Lung (tissue), 12 donors: ENCODE data around the gene ADRA2B. TPM values are rescaled to one million over a fixed set of nuclear protein-coding genes. Genes with fewer than 3 reads are reported as not detected.
"Not testable (repeated sequence)": the region's sequence is repeated elsewhere in the genome, so short reads cannot be mapped to it uniquely, and the experiment has no call there.

Source experiments
- ATAC-seq: fragments of 200-7000 bp; cut with Tn5 transposase; one replicate; pipeline ENCODE4 v1.9.1; 2020; ENCODE audit warnings: moderate number of reproducible peaks; ENCODE audit not compliant: insufficient read depth, low FRiP score
- DNase-seq, 3 donors: peaks; one replicate each; pipeline ENCODE4 v3.0.0-alpha.2; 2013 to 2017
- H3K27ac ChIP-seq, 2 donors: one replicate each; pipeline ENCODE4 v1.5.1; 2013; ENCODE audit warnings: mild to moderate bottlenecking in 2 of 2, moderate library complexity in 2 of 2, control low read depth in 1 of 2, inconsistent platforms in 1 of 2, low read depth in 1 of 2, low read length in 1 of 2
- H3K27me3 ChIP-seq, 3 donors: one replicate each; pipeline ENCODE4 v1.5.1; 2013; ENCODE audit warnings: low read length in 2 of 3; ENCODE audit not compliant: control insufficient read depth in 3 of 3, insufficient read depth in 3 of 3
- H3K36me3 ChIP-seq, 4 donors: one replicate each; pipeline ENCODE4 v1.5.1; 2013; ENCODE audit warnings: low read length in 4 of 4, mild to moderate bottlenecking in 1 of 4, moderate library complexity in 1 of 4; ENCODE audit not compliant: control insufficient read depth in 4 of 4, insufficient read depth in 4 of 4
- H3K4me1 ChIP-seq, 5 donors: one replicate each; pipeline ENCODE4 v1.5.1; 2013; ENCODE audit warnings: low read length in 5 of 5, mild to moderate bottlenecking in 2 of 5, moderate library complexity in 1 of 5; ENCODE audit not compliant: control insufficient read depth in 5 of 5, insufficient read depth in 5 of 5
- H3K4me3 ChIP-seq: one replicate; pipeline ENCODE4 v1.5.1; 2013; ENCODE audit warnings: mild to moderate bottlenecking, control low read depth, moderate library complexity
- H3K9ac ChIP-seq, 2 donors: one replicate each; pipeline ENCODE4 v1.5.1; 2013; ENCODE audit warnings: low read length in 2 of 2, control low read depth in 1 of 2; ENCODE audit not compliant: insufficient read depth in 1 of 2
- H3K9me3 ChIP-seq, 4 donors: one replicate each; pipeline ENCODE4 v1.5.1; 2013; ENCODE audit warnings: low read length in 3 of 4, mild to moderate bottlenecking in 1 of 4, moderate library complexity in 1 of 4; ENCODE audit not compliant: control insufficient read depth in 4 of 4, insufficient read depth in 3 of 4
- WGBS, 2 donors: extraction: QIAGEN DNeasy Blood & Tissue Kit; methylation state at CpG; one replicate each; pipeline ENCODE4 v1.1.7; 2013; 5-methylcytosine and 5-hydroxymethylcytosine counted together
- polyA plus RNA-seq, 2 donors: library from polyadenylated mRNA; stranded (reverse); fragments of 200-250 nt; gene quantifications; one replicate each; pipeline ENCODE4 v1.2.1, GENCODE V29; 2013
- total RNA-seq, 2 donors: library from RNA; depleted of rRNA in 1 of 2; stranded (reverse); fragments of >200 nt in 1 of 2; gene quantifications; one replicate each; pipeline ENCODE4 v1.2.1, GENCODE V29; 2014 to 2021
- TF ChIP-seq, protein P1 (sequence below): IDR thresholded peaks from 2 replicates; pipeline ENCODE4 v1.5.1; 2012; ENCODE audit warnings: mild to moderate bottlenecking; ENCODE audit errors: control extremely low read depth, extremely low read depth
- donor health status: control.
- donor health status: control.
- donor health status: Bipolar disorder and iron deficiency.
- donor health status: healthy.
- donor health status: DM: yes; HTN: yes; CAD: no.

The ADRA2B gene
- total and polyA plus RNA-seq, 4 donors: 0.21 to 0.88 (median 0.28) TPM

DNA sequence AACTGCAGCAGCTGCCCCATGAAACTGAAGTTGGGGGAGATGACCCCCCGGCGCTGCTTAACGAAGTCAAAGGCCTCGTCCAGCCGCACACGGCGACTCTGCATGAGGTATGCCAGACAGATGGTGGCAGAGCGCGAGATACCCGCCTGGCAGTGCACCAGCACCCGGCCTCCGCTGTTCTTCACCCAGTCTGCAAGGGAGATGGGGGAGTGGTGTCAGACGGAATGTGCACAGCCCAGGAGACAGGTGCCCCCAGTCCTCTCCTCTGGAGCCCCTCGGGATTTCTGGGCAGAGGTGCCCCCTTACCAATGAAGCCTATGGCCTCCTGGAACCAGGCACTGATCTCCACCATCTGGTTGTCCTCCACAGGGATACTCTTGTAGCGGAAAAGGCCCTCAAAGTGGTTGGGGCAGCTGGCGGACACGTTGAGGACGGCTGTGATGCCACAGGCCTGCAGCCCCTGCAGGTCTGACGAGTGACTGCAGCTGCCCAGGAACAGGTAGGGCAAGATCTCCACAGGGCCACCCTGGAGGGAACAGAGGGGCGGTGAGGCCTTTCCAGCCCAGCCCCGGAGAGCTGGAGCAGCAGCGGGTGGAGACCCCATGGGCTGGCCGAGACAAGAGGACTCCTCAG is 27.6 kb upstream of the ADRA2B start:
- TF ChIP-seq, protein P1, sequence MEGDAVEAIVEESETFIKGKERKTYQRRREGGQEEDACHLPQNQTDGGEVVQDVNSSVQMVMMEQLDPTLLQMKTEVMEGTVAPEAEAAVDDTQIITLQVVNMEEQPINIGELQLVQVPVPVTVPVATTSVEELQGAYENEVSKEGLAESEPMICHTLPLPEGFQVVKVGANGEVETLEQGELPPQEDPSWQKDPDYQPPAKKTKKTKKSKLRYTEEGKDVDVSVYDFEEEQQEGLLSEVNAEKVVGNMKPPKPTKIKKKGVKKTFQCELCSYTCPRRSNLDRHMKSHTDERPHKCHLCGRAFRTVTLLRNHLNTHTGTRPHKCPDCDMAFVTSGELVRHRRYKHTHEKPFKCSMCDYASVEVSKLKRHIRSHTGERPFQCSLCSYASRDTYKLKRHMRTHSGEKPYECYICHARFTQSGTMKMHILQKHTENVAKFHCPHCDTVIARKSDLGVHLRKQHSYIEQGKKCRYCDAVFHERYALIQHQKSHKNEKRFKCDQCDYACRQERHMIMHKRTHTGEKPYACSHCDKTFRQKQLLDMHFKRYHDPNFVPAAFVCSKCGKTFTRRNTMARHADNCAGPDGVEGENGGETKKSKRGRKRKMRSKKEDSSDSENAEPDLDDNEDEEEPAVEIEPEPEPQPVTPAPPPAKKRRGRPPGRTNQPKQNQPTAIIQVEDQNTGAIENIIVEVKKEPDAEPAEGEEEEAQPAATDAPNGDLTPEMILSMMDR: no peak
- peaks cover 0 to 33% (median 15%) of the 10 kb centered on the region in 5 donors for H3K4me1 ChIP-seq
- 79 to 82% methylated on average over 23 of the region's 23 CpGs for WGBS, 2 donors
- DNase-seq: peak in 1 of 3 donors; percentile 29
- no peaks in the 10 kb centered on the region for H3K36me3 ChIP-seq
- H3K27me3 ChIP-seq: no peaks in the 10 kb centered on the region
- no peak overlapping the region for H3K9ac ChIP-seq
- H3K27ac ChIP-seq: no peak overlapping the region
- H3K4me3 ChIP-seq: no peak overlapping the region
- ATAC-seq: no peak
- H3K9me3 ChIP-seq: no peaks in the 10 kb centered on the region

DNA sequence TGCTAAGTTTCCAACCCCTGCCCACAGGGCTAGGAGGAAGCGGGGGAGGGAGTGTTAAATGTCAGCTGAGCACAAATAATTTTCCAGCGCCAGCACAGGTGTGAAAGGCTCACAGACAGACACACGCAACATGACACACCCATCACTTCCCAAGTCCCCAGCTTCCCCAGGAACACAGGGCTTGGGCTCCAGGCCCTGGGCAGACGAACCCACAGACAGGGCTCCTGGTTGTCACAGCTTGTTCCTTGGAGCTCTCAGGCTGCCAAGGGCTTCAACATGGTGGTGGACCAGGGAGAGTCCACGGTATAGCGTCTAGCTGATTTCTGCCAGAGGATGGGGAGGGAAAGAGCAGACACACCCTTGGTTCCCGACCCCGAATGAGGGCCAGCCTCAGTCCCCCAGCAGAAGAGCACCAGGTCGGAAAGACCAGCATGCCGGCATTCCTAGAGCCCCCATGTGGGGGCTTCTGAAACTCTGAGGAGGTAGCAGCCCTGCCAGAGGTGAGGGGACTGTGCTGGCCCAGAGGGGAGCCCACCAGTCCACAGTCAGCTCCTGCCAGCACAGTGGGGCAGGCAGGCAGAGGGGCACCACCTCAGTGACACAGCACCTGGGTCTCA is 27.0 kb upstream of the ADRA2B start:
- Histone ChIP-seq H3K4me1 (peaks cover 0 to 27% (median 13%) of the 10 kb centered on the region in 5 donors), H3K9ac (no peak overlapping the region), H3K27ac (no peak overlapping the region), H3K4me3 (no peak overlapping the region), H3K9me3 (no peaks in the 10 kb centered on the region), H3K36me3 (no peaks in the 10 kb centered on the region), H3K27me3 (no peaks in the 10 kb centered on the region)
- TF ChIP-seq, protein P1: no peak
- ATAC-seq (no peak), DNase-seq (no peak)
- 84 to 88% methylated on average over 10 of the region's 10 CpGs for WGBS, 2 donors

DNA sequence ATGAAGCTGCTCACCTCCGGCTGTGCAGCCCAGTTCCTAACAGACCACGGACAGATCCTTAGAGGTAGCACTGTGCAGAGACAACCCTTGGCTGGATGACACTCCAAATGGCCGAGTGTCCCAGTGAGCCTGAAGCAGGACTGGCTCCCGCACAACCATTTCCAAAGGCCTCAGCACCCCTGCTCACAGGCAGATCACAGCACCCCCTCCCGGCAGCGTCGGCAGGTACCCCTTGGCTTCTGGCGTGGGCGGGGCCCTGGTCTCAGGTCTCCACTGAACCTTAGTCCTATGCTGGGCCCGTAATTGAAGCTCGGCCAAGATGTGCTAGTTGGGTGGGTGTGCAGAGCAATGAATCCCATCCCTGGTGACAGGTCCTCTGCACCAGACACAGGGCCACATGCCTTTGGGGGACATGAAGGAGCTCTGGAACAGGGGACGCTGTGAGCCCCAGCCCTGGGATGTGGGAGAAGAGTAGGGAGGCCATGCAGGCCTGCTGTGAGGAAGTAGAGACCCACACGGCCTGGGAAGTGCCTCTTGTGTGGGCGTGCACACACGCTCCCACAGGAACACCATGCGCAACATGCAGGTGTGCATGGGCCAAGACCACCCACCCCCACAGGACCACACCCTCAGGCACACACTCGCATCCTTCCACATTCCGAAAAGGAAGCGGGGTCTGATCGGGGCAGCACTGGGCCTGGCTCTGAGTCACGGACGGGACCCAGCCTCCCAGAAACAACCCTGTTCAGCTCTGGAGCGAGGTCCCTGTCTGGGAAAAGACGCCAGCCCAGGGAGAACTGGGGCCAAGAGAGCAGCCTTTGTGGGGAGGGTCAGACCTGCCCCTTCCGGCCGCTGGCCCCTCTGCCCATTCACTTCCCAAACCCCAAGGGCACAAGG is 26.1 kb upstream of the ADRA2B start:
- H3K4me3 ChIP-seq: no peak overlapping the region
- DNase-seq (no peak), ATAC-seq (no peak)
- H3K9me3 ChIP-seq: no peaks in the 10 kb centered on the region
- peaks cover 0 to 21% (median 10%) of the 10 kb centered on the region in 5 donors for H3K4me1 ChIP-seq
- H3K27ac ChIP-seq: no peak overlapping the region
- no peaks in the 10 kb centered on the region for H3K36me3 ChIP-seq
- WGBS, 2 donors: 84 to 87% methylated on average over 26 of the region's 26 CpGs
- H3K27me3 ChIP-seq: no peaks in the 10 kb centered on the region
- H3K9ac ChIP-seq: no peak overlapping the region
- TF ChIP-seq, protein P1: no peak

DNA sequence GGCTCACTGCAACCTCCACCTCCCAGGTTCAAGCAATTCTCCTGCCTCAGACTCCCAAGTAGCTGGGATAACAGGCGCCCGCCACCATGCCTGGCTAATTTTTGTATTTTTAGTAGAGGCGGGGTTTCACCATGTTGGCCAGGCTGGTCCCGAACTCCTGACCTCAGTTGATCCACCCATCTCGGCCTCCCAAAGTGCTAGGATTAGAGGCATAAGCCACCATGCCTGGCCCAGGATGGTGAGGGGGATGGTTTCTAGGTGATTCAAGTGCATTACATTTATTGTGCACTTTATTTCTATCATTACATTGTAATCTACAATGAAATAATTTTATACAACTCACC is 25.2 kb upstream of the ADRA2B start:
- peaks cover 0 to 17% (median 10%) of the 10 kb centered on the region in 5 donors for H3K4me1 ChIP-seq
- not testable (repeated sequence) for DNase-seq, H3K9ac ChIP-seq, H3K9me3 ChIP-seq, H3K4me3 ChIP-seq, H3K27ac ChIP-seq, H3K36me3 ChIP-seq, ATAC-seq, H3K27me3 ChIP-seq
- WGBS, 2 donors: 96 to 100% methylated on average over 5 of the region's 5 CpGs
